Neural progenitor cell (in vitro differentiated cells): ENCODE data around the gene NUDT1.

Experiments
- CTCF ChIP-seq: fragments of 200-600 bp; sonication (generic); IDR thresholded peaks from 2 replicates; pipeline ENCODE4 v1.5.1; 2017; ENCODE audit warnings: antibody characterized with exemption, mild to moderate bottlenecking
- EZH2 ChIP-seq: fragments of 200-600 bp; sonication (generic); IDR thresholded peaks from 2 replicates; pipeline ENCODE4 v1.6.1; 2017; ENCODE audit warnings: antibody characterized with exemption, mild to moderate bottlenecking, moderate library complexity

DNA sequence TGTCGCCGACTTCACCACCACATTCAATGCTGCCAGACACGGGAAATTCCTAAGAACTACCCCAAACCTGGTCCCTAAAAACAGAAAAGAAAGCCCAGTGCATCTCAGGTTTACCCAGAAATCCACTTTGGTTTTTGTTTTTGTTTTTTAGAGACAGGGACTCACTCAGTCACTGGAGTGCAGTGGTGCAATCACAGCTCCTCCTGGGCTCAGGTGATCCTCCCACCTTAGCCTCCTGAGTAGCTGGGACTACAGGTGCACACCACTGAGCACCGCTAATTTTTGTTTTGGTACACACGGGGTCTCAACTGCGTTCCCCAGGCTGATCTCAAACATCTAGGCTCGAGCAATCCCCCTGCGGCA is 32.1 kb upstream of the NUDT1 start:
- TF ChIP-seq CTCF (no peak), EZH2 (no peak)
